22Rv1 (cell line): Measurements from ENCODE around the gene ZNF692.
A peak's percentile ranks its signal among the peaks of the same experiment; 100 is the strongest.

ENCODE experiments used
- H3K27ac ChIP-seq: fragments of 450-650 bp; 2 replicates; pipeline ENCODE4 v1.5.1; 2017
- CTCF ChIP-seq: fragments of 450-650 bp; IDR thresholded peaks from 2 replicates; pipeline ENCODE4 v1.5.1; 2017; ENCODE audit warnings: mild to moderate bottlenecking
- ZFX ChIP-seq: fragments of 450-650 bp; IDR thresholded peaks from 2 replicates; pipeline ENCODE4 v1.6.1; 2017; ENCODE audit warnings: antibody characterized with exemption, borderline replicate concordance

The ZNF692 gene

GRCh38 chr1:248828845-248829244 lies 30.0 kb downstream of the ZNF692 start:
- TF ChIP-seq CTCF (no peak), ZFX (no peak)
- H3K27ac ChIP-seq: no peak overlapping the region

- peak; percentile 96 for TF ChIP-seq CTCF
- TF ChIP-seq ZFX: no peak
- H3K27ac ChIP-seq: peak within 1 kb of the TSS; percentile 90
These were observed 32.8 kb downstream of the ZNF692 start, which contains the start of gene SH3BP5L for GRCh38 chr1:248825909-248826760. Gene SH3BP5L (minus strand): TSS chr1:248825915. CDS start chr1:248824935, 980 bp downstream.

GRCh38 chr1:248825573-248825908 lies 33.3 kb downstream of the ZNF692 start:
- peak overlapping the region; percentile 90 for H3K27ac ChIP-seq

GRCh38 chr1:248825136-248825535 lies 33.7 kb downstream of the ZNF692 start:
- TF ChIP-seq CTCF: no peak
- TF ChIP-seq ZFX: no peak
- H3K27ac ChIP-seq: peak overlapping the region; percentile 90

More at GRCh38 chr1:248825573-248825908, 33.3 kb downstream of the ZNF692 start:
- TF ChIP-seq CTCF (no peak), ZFX (no peak)

GRCh38 chr1:248824701-248825100 lies 34.2 kb downstream of the ZNF692 start:
- no peak overlapping the region for H3K27ac ChIP-seq
- no peak for TF ChIP-seq CTCF
- no peak for TF ChIP-seq ZFX

- TF ChIP-seq ZFX (no peak), CTCF (no peak)
- no peak overlapping the region for H3K27ac ChIP-seq
These were observed 34.6 kb downstream of the ZNF692 start for GRCh38 chr1:248824301-248824700.

- no peak overlapping the region for H3K27ac ChIP-seq
- no peak for TF ChIP-seq CTCF
These were observed 35.3 kb downstream of the ZNF692 start for GRCh38 chr1:248823517-248824001.
